SJCRH30 (cell line): ENCODE data around the gene NUP43. TPM values are rescaled to one million over a fixed set of nuclear protein-coding genes. Genes with fewer than 3 reads are reported as not detected.
"Not testable (repeated sequence)": the region's sequence is repeated elsewhere in the genome, so short reads cannot be mapped to it uniquely, and the experiment has no call there.

Experiments used
- DNase-seq, 2 experiments: peaks; one replicate each; pipeline ENCODE4 v3.0.0-alpha.2; 2015 to 2020
- H3K27ac ChIP-seq: fragments of 250-450 bp; sonication (Bioruptor Pico); 2 replicates; pipeline ENCODE4 v1.5.1; 2020; ENCODE audit warnings: mild to moderate bottlenecking, moderate library complexity
- H3K27me3 ChIP-seq: fragments of 250-450 bp; sonication (Bioruptor Pico); 2 replicates; pipeline ENCODE4 v1.5.1; 2020; ENCODE audit warnings: mild to moderate bottlenecking, moderate library complexity
- H3K36me3 ChIP-seq: fragments of 250-450 bp; sonication (Bioruptor Pico); 2 replicates; pipeline ENCODE4 v1.5.1; 2020; ENCODE audit warnings: mild to moderate bottlenecking, moderate library complexity
- H3K4me1 ChIP-seq: fragments of 250-450 bp; sonication (Bioruptor Pico); 2 replicates; pipeline ENCODE4 v1.5.1; 2020; ENCODE audit warnings: mild to moderate bottlenecking, moderate library complexity
- H3K4me3 ChIP-seq: fragments of 250-450 bp; sonication (Bioruptor Pico); 2 replicates; pipeline ENCODE4 v1.5.1; 2020; ENCODE audit warnings: mild to moderate bottlenecking, moderate library complexity
- H3K9me3 ChIP-seq: fragments of 250-450 bp; sonication (Bioruptor Pico); replicated peaks from 2 replicates; pipeline ENCODE4 v1.5.1; 2020; ENCODE audit warnings: mild to moderate bottlenecking, moderate library complexity
- total RNA-seq: library from RNA; depleted of rRNA; stranded (reverse); fragments of >200 nt; shearing (Covaris generic); gene quantifications from 2 replicates; pipeline ENCODE4 v1.2.3, GENCODE V29; 2014; rRNA removed

The NUP43 gene
- total RNA-seq, 1 experiment from 2014 or later = 76.6 TPM

DNA sequence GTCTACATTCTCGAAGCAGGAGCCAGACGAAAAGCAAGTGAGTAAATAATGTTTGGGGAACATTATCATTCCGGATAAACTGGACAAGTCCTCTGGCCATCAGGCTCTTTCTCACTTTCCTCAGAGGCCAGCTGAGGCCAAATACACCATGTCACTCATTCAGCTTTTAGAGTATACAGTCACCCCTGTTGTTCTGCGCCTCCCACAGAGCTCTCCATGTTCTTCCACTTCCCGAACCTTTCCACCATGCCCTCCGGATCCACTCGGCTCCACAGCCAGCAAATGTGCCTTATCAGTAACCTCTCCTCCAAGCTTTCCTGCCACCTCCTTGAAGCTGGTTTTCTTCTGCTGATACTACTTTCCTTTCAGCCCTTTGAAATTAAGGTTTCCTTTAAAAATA lies 60.1 kb downstream of the NUP43 start:
- DNase-seq = no peak
- peaks cover 39% of the 10 kb centered on the region for H3K36me3 ChIP-seq
- no peaks in the 10 kb centered on the region for H3K9me3 ChIP-seq
- H3K27ac ChIP-seq = no peak overlapping the region
- H3K4me3 ChIP-seq = no peak overlapping the region
- H3K27me3 ChIP-seq = no peaks in the 10 kb centered on the region
- no peaks in the 10 kb centered on the region for H3K4me1 ChIP-seq

DNA sequence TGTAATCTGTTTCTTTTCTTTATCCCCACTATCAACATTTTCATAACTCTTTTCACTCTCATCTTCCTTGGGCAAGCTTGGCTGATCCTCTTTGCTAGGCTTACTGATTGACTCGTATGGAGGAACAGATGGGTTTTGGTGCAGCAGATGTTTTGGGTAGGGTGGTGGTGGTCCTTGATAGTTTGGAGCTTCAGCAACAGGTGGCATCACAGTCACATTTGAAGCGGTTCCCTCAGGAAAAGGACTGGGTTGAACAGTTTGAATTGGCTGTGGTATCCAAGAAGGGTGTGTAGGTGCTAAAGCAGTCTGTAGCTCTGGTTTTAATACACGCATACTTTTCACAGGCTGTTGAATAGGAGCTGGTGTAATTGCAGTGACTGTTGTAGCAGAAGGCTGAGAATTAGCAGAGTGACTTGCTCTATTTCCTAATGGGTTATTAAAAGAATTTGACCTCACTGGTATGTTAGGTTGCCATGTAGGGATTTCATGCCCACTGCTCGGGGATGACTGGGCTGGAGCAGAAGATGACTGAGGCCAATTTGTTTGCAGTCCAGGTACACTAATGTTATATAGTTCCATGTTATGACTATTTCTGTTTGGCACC lies 63.0 kb downstream of the NUP43 start:
- peaks cover 49% of the 10 kb centered on the region for H3K36me3 ChIP-seq
- H3K4me3 ChIP-seq = no peak overlapping the region
- no peak overlapping the region for H3K27ac ChIP-seq
- no peaks in the 10 kb centered on the region for H3K27me3 ChIP-seq
- no peaks in the 10 kb centered on the region for H3K9me3 ChIP-seq
- H3K4me1 ChIP-seq = no peaks in the 10 kb centered on the region
- DNase-seq = peak; percentile 10 to 25

DNA sequence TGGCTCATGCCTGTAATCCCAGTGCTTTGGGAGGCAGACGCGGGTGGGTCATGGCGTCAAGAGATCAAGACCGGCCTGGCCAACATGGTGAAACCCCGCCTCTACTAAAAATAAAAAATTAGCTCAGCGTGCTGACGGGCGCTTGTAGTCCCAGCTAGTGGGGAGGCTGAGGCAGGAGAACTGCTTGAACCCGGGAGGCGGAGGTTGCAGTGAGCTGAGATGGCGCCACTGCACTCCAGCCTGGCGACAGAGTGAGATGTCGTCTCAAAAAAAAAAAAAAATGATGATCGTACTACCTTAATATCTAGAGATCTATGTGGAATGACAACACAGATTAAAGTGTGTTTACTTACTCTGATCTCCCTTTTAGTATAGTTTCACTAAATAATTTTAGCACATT lies 64.5 kb downstream of the NUP43 start:
- not testable (repeated sequence) for H3K4me1 ChIP-seq, H3K4me3 ChIP-seq, DNase-seq, H3K9me3 ChIP-seq, H3K27ac ChIP-seq, H3K27me3 ChIP-seq
- H3K36me3 ChIP-seq = peaks cover 54% of the 10 kb centered on the region

DNA sequence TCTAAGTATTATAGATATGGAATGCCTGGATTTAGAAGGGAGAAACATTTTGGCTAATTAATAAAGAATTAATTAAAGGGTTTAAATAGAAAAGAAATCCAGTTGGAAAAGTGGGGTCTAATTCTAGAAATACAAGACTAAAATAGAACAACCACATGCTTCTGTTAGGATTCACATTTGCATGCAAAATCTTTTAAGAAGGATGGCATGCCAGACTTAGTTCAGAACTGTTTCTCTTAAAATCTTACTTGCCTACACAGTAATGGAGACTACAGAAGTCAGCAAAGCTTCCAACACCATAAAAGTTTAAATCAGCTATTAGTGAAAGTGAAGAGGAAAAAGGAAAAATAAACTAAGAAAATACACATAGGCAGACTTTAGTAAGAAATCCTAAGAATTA lies 65.1 kb downstream of the NUP43 start:
- DNase-seq = no peak
- peaks cover 59% of the 10 kb centered on the region for H3K36me3 ChIP-seq
- H3K4me3 ChIP-seq = no peak overlapping the region
- H3K9me3 ChIP-seq = no peaks in the 10 kb centered on the region
- no peaks in the 10 kb centered on the region for H3K27me3 ChIP-seq
- no peaks in the 10 kb centered on the region for H3K4me1 ChIP-seq
- no peak overlapping the region for H3K27ac ChIP-seq

DNA sequence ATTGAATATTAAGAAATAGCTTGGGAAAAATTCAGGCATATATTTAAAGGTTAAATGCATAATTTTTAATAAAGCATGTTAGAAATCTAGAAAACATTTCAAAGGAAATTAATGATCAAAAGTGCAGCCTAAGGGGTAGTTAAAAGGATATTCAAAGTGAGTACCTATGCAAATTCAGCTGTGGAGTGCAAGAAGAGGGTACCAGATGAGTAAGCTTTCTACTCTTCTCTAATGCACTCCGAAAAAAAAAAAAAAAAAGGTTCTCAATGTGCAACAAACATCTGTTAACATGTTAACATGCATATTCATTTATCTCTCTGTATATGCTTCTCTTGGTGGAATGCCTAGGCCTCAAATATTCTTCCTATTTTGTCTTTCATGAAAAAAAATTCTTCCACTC lies 65.8 kb downstream of the NUP43 start:
- no peaks in the 10 kb centered on the region for H3K9me3 ChIP-seq
- no peaks in the 10 kb centered on the region for H3K27me3 ChIP-seq
- no peak overlapping the region for H3K4me3 ChIP-seq
- H3K4me1 ChIP-seq = no peaks in the 10 kb centered on the region
- no peak for DNase-seq
- peaks cover 61% of the 10 kb centered on the region for H3K36me3 ChIP-seq
- H3K27ac ChIP-seq = no peak overlapping the region

Other genes with a start within 250 kb of the NUP43 start
- gene PPIL4, start 200.5 kb downstream of the NUP43 start, total RNA-seq = 36.0 and 42.8 TPM in 2 replicates
- gene GINM1, start 180.2 kb downstream of the NUP43 start, total RNA-seq = 32.6 and 35.1 TPM in 2 replicates
- 32.9 and 39.7 TPM in 2 replicates for gene KATNA1, start 97.8 kb downstream of the NUP43 start, total RNA-seq
- gene LATS1, start 28.4 kb downstream of the NUP43 start, total RNA-seq = 33.1 and 33.9 TPM in 2 replicates
- 95.8 and 101 TPM in 2 replicates for gene PCMT1, start 3.2 kb upstream of the NUP43 start, total RNA-seq
- gene LRP11, start 117.8 kb upstream of the NUP43 start, total RNA-seq = 32.4 and 32.8 TPM in 2 replicates
- gene RAET1E, start 151.6 kb upstream of the NUP43 start, total RNA-seq = not detected in 2 replicates
- not detected in 2 replicates for gene RAET1G, start 176.6 kb upstream of the NUP43 start, total RNA-seq
- gene ULBP2, start 195.5 kb upstream of the NUP43 start, total RNA-seq = 2.7 and 2.9 TPM in 2 replicates
- 0.99 and 1.7 TPM in 2 replicates for gene ULBP1, start 217.4 kb upstream of the NUP43 start, total RNA-seq